Stimulated activated naive CD8-positive, alpha-beta T cell treated with anti-CD3 and anti-CD28 coated beads, Interleukin-15, Interleukin-2, amounts not matched to agents 100 ng/mL and 50 ng/mL, for 24 hours (primary cell): Measurements from ENCODE around the gene AGAP2.

Source experiments
- H3K27ac Mint-ChIP-seq: one replicate; pipeline ENCODE4 v1.8.0; 2021; ENCODE audit warnings: mild to moderate bottlenecking, mixed read lengths
- H3K27me3 Mint-ChIP-seq: one replicate; pipeline ENCODE4 v1.8.0; 2021; ENCODE audit warnings: mixed read lengths
- H3K36me3 Mint-ChIP-seq: one replicate; pipeline ENCODE4 v1.8.0; 2021; ENCODE audit warnings: low read depth, mixed read lengths
- H3K4me1 Mint-ChIP-seq: one replicate; pipeline ENCODE4 v1.8.0; 2021; ENCODE audit warnings: low read depth, mixed read lengths
- H3K4me3 Mint-ChIP-seq: one replicate; pipeline ENCODE4 v1.8.0; 2021; ENCODE audit warnings: mild to moderate bottlenecking, mixed read lengths
- H3K9me3 Mint-ChIP-seq: one replicate; pipeline ENCODE4 v1.8.0; 2021; ENCODE audit warnings: mixed read lengths

Gene AGAP2

DNA sequence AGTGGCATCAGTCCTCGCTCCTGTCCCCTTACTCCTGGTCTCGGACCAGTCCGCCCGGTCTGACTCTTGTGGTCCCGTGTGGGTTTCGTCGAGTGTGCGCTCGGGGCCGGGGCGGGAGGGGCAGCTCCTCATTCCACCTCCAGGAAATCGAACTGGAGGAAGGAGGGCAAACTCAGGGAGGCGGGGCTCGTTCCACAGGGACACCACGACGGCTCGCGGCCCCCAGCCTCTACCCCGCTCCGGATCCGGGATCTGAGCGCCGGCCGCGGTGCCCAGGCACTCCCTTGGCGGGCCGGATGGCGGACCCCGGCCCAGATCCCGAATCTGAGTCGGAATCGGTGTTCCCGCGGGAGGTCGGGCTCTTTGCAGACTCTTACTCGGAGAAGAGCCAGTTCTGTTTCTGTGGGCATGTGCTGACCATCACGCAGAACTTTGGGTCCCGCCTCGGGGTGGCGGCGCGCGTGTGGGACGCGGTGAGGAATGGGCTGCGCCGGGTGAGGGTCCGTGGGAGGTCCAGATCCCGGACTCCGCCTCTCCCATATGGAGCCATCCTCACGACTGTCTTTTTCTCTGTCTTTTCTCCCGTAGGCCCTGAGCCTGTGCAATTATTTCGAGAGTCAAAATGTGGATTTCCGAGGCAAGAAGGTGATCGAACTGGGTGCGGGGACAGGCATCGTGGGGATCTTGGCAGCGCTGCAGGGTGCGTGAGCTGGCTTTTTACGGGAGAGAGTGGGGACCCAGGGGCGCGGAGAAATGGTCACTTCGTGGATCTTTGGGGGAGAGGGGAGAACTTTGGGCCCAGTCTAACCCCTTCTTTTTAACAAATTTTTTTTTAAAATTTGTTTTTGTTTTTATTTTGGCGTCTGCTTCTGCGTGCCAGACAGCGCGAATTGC lies 34.1 kb upstream of the AGAP2 start, which contains the start of gene EEF1AKMT3:
TSS of gene EEF1AKMT3 (plus strand) at position 186 of the 894 bp plus-strand sequence. CDS start at position 297, 111 bp downstream.
- no peaks in the 10 kb centered on the region for H3K27me3 Mint-ChIP-seq
- H3K27ac Mint-ChIP-seq, result peak within 1 kb of the TSS; percentile 98
- H3K36me3 Mint-ChIP-seq, result peaks cover 43% of the 10 kb centered on the region
- no peaks in the 10 kb centered on the region for H3K9me3 Mint-ChIP-seq
- H3K4me3 Mint-ChIP-seq, result peak within 1 kb of the TSS; percentile 95
- peaks cover 25% of the 10 kb centered on the region for H3K4me1 Mint-ChIP-seq

DNA sequence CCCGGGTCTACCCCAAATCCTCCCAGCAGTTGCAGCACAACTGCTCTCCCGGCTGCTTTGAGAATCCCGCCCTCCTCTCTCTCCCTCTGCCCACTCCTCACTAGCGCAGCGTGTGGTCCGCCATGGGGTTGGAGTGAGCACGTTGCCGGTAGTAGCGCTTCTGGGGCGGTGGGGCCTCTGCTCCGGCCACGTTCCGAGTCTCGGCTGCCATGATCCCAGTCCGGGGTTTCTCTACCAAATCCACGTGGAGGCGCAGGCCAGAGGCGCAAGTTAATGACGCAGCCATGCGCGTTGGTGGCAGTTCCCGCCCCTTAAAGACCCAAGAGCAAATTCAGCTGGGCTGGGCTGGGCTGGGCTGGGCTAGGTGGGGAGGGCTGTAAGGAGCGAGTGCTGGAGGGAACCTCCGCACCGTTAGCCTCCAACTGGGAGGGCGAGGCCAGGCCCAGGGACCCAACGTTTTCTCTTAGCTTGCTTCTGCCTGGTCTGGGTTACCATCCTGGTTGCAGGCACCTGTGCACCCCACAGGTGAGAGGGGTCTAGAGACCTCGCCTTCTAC lies 33.4 kb upstream of the AGAP2 start, which contains the start of gene METTL1:
TSS of gene METTL1 (minus strand) at position 233 of the 556 bp plus-strand sequence. CDS start at position 211, 22 bp downstream.
- Mint-ChIP-seq H3K4me1 (peaks cover 32% of the 10 kb centered on the region), H3K9me3 (no peaks in the 10 kb centered on the region), H3K27ac (peak within 1 kb of the TSS; percentile 98), H3K36me3 (peaks cover 43% of the 10 kb centered on the region), H3K27me3 (no peaks in the 10 kb centered on the region), H3K4me3 (peak within 1 kb of the TSS; percentile 95)

DNA sequence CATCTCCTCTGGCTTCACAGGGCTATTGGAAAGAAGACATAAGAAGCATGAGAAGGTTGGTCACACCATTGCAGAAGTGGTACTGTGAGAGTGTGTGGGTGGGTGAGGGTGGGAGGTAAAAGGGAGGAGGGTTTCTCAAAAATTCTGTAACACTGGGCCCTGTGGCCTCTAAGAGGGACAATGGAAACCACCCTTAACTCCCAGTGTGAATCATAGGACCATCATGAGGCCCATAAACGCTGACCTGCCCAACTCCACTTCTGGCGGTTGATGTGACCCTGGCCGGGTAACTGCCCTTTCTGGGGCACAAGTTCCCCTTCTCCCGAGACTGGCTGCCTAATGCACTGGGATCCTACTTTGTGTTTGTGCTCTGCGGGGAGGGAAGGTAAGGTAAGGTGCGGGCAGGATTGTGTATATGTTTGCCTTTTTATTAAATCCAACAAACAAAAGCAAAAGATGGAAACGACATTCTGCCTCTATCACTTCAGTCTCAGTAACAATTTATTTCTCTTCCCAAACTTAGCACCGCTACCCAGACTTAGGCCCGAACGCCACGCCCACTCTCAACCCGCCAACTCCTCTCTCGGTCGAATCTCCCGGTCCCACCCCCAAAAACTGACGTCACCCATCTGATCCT lies 32.8 kb upstream of the AGAP2 start:
- Mint-ChIP-seq H3K4me3 (peak overlapping the region; percentile 95), H3K4me1 (peaks cover 38% of the 10 kb centered on the region), H3K9me3 (no peaks in the 10 kb centered on the region), H3K27ac (peak overlapping the region; percentile 98), H3K36me3 (peaks cover 43% of the 10 kb centered on the region), H3K27me3 (peaks cover 3% of the 10 kb centered on the region)

DNA sequence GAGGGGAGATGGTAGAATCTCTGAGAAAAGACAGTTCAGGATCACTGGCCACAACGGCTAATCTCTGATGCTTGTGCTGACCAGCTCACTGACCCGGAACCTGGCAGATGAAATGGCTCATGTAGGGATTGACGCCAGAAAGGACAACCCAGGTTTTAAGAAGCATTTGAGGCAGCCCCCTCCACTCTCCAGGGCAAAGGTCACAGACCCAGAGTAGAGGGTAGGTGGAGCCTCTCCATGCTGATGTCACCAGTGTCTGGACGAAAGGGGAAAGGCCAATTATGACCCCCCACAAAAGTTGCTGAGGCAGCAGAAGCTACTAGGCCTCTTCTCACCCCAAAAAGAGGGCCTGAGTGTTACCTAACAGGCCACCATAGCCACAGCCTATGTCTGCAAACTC lies 32.2 kb upstream of the AGAP2 start:
- peaks cover 42% of the 10 kb centered on the region for H3K4me1 Mint-ChIP-seq
- H3K27me3 Mint-ChIP-seq, result peaks cover 6% of the 10 kb centered on the region
- H3K27ac Mint-ChIP-seq, result peak overlapping the region; percentile 75
- H3K9me3 Mint-ChIP-seq, result no peaks in the 10 kb centered on the region
- H3K36me3 Mint-ChIP-seq, result peaks cover 38% of the 10 kb centered on the region
- peak overlapping the region; percentile 95 for H3K4me3 Mint-ChIP-seq

DNA sequence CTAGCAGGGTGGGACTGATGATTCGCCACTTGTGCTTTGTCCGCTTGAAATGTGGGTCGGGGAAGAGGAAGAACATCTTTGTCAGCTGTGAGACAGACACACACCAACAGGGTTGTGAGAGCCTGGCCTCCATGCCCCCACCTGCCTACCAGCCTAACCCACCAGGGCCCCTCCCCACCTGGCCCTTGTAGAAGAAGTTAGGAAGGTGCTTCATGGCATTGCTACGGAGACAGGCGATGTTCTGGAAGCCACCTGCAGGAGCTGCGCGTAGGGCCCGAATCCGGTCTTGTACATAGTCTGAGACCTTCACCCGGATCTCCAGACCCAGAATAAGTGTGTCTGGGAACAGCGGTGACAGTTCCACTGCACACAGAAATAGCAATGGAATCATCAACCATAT lies 31.1 kb upstream of the AGAP2 start:
- Mint-ChIP-seq H3K36me3 (peaks cover 38% of the 10 kb centered on the region), H3K27ac (no peak overlapping the region), H3K4me1 (peaks cover 52% of the 10 kb centered on the region), H3K27me3 (peaks cover 6% of the 10 kb centered on the region), H3K4me3 (no peak overlapping the region), H3K9me3 (no peaks in the 10 kb centered on the region)

DNA sequence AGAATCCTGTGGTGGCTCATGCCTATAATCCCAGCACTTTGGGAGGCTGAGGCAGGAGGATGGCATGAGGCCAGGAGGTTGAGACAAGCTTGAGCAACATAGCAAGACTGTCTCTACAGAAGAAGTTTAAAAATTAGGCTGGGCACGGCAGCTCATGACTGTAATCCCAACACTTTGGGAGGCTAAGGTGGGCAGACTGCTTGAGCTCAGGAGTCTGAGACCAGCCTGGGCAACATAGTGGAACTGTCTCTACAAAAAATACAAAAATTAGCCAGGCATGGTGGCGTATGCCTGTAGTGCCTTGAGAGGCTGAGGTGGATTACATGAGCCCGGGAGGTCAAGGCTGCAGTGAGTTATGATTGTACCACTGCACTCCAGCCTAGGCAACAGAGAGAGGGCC lies 29.3 kb upstream of the AGAP2 start:
- H3K36me3 Mint-ChIP-seq, result peaks cover 51% of the 10 kb centered on the region
- H3K27me3 Mint-ChIP-seq, result peaks cover 14% of the 10 kb centered on the region
- H3K4me1 Mint-ChIP-seq, result peaks cover 63% of the 10 kb centered on the region
- no peak overlapping the region for H3K27ac Mint-ChIP-seq
- no peaks in the 10 kb centered on the region for H3K9me3 Mint-ChIP-seq
- H3K4me3 Mint-ChIP-seq, result no peak overlapping the region

DNA sequence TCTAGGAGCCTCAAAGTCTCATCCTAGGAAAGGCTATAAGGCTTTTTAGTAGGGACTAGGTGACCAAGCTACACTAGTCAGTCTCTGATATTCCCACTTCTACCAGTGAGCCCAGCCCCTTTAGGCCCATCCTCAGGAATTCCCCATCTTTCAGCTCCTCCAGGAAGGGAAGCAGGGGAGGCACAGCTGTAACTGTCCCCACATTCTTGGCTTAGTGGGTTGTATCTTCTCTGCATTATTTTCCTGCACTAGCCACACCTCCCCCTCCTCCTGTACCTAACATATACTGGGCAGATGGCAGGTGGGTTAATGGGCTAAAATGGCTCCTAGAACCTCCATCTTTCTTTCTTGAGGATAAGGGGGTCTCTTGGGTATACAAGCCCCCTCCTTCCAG lies 28.8 kb upstream of the AGAP2 start:
- Mint-ChIP-seq H3K4me3 (no peak overlapping the region), H3K4me1 (peaks cover 61% of the 10 kb centered on the region), H3K36me3 (peaks cover 56% of the 10 kb centered on the region), H3K9me3 (no peaks in the 10 kb centered on the region), H3K27me3 (peaks cover 14% of the 10 kb centered on the region), H3K27ac (no peak overlapping the region)

DNA sequence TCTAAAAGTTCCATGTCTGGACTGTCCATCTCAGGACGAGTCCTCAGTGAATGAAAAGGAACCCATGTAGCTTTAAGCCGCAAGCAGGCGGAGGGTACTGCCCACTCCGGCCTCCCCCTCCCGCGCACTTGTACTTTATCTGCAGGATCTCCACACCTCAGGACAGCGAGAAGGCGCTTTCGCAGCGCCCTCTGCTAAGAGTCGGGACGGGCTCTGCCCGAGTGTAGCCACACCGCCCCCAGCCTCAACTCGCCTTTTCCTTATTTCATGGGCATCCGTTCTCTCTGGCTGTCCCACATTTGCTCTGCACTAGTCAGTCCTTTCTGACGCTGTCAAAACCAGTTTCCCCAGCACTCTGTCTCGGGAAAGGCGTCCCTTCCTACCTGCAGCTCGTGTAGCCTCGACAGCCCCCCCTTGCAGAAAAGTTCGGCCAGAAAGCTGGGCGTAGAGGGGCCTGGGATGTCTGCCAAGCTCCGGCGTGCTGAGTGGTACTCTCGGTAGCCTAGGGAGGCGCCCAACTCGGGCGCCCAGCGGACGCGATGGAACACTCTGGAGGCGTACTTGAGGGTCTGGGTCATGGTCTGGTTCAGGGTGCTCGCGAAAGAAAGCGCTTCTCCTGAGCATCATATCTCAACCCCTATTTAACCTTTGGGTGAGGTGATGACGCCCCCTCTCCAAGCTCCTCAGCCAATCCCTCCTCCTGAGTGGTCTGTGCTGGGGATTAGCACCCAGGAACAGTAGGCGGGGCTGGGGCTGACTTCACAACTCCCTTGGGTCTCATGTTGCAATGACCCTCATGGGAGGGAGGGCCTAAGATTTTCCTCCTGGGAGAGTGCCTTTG lies 28.1 kb upstream of the AGAP2 start, which contains the start of gene CYP27B1:
TSS of gene CYP27B1 (minus strand) at position 615 of the 841 bp plus-strand sequence. CDS start at position 578, 37 bp downstream.
- Mint-ChIP-seq H3K27ac (peak within 1 kb of the TSS; percentile 74), H3K27me3 (peaks cover 14% of the 10 kb centered on the region), H3K36me3 (peaks cover 61% of the 10 kb centered on the region)

DNA sequence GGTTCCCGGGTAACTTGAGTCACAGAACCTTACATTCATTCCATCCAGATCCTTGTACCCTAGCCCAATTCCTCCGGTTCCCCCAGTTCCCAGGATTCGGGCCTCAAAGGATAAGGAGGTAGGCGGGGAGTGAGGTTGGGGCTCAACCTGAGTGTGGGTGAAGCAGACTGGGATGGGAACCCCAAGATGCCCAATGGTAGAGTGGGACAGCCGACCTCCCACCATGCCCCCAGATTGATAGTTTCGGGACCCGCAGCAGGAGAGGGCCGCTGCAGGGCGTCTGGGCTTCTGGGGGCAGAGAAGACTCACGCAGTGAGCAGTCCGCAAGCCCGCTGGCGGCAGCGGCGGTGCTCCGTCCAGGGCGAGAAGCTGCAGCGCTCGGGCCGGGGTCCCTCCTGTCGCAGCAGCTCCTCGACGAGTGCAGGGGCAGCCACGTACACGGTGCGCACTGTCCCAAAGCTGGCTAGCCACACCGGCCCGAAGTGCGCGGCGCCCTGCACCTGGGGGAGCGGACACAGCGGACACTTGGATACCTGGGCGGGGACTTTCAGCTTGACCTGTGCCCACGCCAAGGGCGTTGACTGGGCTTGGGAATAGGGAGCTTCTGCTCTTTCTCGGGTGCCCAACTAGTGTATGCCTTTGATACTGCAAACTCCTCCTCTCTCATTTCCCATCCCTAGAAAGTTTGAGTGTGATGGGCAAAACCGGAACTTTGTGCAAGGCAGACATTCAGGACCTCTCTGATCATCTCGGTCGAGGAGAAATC lies 27.3 kb upstream of the AGAP2 start:
- H3K4me3 Mint-ChIP-seq, result peak overlapping the region; percentile 91
- peaks cover 66% of the 10 kb centered on the region for H3K36me3 Mint-ChIP-seq
- peaks cover 14% of the 10 kb centered on the region for H3K27me3 Mint-ChIP-seq
- H3K9me3 Mint-ChIP-seq, result no peaks in the 10 kb centered on the region
- peaks cover 53% of the 10 kb centered on the region for H3K4me1 Mint-ChIP-seq
- peak overlapping the region; percentile 74 for H3K27ac Mint-ChIP-seq

More for the DNA sequence above, 28.1 kb upstream of the AGAP2 start, which contains the start of gene CYP27B1:
- peaks cover 60% of the 10 kb centered on the region for H3K4me1 Mint-ChIP-seq
- peak within 1 kb of the TSS; percentile 91 for H3K4me3 Mint-ChIP-seq
- no peaks in the 10 kb centered on the region for H3K9me3 Mint-ChIP-seq

DNA sequence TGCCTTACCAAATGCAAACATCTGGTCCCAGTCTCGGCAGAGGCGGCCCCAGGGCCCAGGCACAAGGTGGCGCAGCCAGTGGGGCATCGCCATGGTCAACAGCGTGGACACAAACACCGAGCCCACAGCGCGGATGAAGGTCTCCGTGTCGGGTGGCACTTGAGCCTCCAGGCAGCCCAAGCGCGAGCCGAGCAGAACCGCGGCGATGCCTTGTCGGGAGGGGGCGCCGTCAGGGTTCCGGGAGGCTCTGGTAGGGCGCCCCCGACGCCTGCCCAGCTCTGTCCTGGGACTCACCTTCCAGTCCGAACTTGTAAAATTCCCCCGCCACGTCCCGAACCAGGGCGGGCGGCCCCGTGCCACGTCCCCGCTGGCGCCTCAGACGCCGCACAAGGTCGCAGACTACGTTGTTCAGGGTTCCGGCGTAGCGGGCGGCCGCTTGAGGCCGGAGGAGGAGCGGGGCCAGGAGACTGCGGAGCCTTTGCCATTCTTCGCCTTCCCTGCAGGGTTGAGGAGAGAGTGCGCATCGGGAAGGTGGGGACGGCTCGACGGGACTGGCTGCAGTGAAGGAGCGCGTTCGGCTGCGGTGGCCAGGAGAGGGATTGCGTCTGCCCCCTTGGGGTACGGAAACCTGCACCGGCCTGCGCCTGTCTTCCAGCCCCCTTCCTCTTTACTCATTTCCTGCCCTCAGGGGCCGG lies 26.6 kb upstream of the AGAP2 start:
- peaks cover 14% of the 10 kb centered on the region for H3K27me3 Mint-ChIP-seq
- peaks cover 46% of the 10 kb centered on the region for H3K4me1 Mint-ChIP-seq
- no peaks in the 10 kb centered on the region for H3K9me3 Mint-ChIP-seq
- H3K36me3 Mint-ChIP-seq, result peaks cover 62% of the 10 kb centered on the region
- H3K27ac Mint-ChIP-seq, result peak overlapping the region; percentile 74
- H3K4me3 Mint-ChIP-seq, result peak overlapping the region; percentile 91

DNA sequence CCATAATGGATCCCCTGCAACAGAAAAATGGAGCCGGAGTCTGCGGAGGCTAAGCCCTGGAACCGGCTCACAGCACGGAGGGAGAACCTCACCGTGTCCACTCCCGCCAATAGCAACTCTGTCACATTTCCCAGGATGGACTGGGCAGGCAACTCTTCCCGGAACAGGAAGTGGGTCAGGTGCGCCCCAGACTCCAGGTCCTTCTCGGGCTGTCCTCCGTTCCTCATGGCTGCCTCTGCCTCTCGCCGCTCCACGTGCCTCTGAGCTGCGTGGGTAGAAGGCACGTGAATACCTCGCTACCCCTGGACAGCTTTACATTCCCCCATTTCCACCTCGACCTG lies 26.1 kb upstream of the AGAP2 start:
- Mint-ChIP-seq H3K4me1 (peaks cover 46% of the 10 kb centered on the region), H3K36me3 (peaks cover 62% of the 10 kb centered on the region), H3K27me3 (peaks cover 14% of the 10 kb centered on the region), H3K4me3 (peak overlapping the region; percentile 91), H3K27ac (peak overlapping the region; percentile 74), H3K9me3 (no peaks in the 10 kb centered on the region)

DNA sequence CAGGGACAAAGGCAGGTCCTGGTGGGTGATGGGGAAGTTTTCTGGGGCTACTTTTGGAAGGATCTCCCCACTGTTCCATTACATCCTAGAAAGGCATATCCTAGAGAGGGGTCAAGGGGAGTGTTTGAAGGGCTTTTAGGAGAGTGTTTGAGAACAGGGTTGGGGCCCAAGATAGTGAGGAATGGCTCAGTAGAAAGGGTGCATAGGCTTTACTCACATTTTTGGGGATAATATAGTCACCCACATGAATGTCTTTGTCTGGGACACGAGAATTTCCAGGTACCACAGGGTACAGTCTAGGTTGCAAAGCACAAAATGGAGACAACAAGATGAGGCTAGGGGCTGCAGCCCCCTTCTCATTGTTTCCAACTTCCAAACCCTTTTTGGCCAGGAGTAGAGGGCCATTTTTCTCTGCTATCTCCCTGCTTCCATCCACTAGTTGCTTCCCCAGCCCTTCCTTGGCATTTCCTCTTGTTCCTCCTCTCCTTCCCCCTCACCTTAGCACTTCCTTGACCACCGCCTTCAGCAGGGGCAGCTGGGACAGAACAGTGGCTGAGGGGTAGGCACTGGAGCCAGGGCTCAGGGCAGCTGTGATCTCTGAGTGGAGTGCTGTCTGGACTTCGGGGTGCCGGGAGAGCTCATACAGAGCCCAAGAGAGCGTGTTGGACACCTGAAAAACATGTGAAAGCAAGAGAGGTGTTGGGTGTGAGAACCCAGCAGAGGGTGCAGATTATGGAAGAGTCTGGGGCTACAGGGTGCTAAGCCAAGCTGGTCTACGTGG lies 25.5 kb upstream of the AGAP2 start:
- Mint-ChIP-seq H3K27me3 (peaks cover 14% of the 10 kb centered on the region), H3K9me3 (no peaks in the 10 kb centered on the region), H3K4me1 (peaks cover 51% of the 10 kb centered on the region), H3K4me3 (peak overlapping the region; percentile 91), H3K36me3 (peaks cover 64% of the 10 kb centered on the region), H3K27ac (peak overlapping the region; percentile 74)

DNA sequence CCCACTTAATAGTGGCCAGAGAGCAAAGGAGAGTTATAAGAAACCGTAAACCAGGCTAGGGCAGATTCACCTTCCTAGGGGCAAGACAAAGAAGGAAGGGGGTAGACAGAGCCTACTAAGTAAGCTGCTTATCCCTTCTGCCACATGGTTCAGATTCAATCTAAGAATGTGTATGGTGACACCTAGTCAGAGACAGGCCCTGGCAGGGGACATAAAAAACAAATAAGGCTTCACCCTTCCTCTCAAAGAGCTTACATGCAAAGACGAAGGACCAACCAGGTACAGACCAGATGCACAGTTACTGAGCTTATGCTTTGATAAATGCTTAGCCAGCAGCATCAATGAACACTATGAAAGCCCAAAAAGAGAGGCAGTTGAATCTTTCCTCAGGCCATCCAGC lies 23.9 kb upstream of the AGAP2 start:
- Mint-ChIP-seq H3K4me3 (no peak overlapping the region), H3K9me3 (no peaks in the 10 kb centered on the region), H3K27ac (no peak overlapping the region), H3K36me3 (peaks cover 53% of the 10 kb centered on the region), H3K4me1 (peaks cover 48% of the 10 kb centered on the region), H3K27me3 (peaks cover 14% of the 10 kb centered on the region)
